Kasumi-1 (cell line): ENCODE measurements around the gene HK1.
A peak's percentile ranks its signal among the peaks of the same experiment; 100 is the strongest.

ENCODE experiments used
- DNase-seq, 2 experiments: peaks; one replicate each; lab custom pipeline; 2025; lab: John Stamatoyannopoulos, UW

The HK1 gene

DNA sequence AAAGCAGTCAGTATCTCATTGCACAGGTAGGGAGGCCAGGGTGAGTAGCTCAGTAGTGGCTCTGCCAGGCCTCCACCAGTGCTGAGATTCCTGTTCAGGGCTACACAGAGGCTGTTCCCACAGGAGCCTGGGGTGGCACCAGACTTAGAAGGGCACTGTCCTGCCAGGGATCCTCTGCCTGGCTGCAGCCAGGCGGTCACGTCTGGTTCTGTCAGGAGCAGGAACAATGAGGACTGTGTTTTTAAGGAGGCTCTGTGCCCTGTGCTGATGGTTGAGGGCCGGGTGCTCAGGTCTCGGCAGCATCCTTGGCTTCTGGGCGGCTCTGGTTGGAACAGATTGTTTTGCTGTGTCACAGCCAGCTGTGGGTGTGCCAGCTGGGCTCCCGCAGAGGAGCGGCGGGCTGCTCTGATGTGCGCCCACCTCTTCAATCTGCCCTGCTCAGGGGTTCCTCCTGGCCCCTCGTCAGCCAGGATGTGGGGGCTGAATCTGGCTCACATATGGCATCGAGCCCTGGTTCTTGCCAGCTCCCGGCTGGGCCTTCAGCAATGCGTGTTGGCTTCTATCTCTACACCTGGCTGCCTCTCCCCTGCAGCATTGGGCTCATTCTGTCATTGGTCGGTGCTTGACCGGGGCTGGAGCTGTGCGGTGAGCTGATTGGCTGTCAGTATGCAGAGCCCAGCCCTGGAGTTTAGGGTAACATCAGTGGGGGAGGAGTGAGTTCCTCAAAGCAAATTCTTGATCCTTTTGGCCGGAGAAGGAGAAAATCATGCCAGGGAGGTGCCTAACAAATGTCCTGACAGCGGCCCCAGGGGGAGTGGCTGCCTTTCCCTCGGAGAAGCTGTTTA, 97.2 kb downstream of the HK1 start:
- no peak for DNase-seq

DNA sequence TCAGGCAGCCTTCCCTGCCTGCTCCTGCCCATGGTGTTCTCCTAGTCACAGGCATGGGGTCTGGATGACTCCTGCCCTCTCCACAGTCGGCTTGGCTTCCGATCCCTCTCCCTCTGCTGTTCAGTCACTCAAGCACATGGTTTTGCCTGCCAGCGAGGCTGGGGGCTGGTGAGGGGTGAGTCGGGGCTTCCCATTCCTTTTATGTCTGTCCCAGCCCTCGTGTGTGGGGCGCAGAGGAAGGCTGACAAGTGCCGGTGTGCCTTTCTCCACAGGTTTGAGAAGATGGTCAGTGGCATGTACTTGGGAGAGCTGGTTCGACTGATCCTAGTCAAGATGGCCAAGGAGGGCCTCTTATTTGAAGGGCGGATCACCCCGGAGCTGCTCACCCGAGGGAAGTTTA, 98.4 kb downstream of the HK1 start:
- DNase-seq, result no peak

GRCh38 chr10:69377191-69377590, 98.9 kb downstream of the HK1 start:
- DNase-seq, result no peak

DNA sequence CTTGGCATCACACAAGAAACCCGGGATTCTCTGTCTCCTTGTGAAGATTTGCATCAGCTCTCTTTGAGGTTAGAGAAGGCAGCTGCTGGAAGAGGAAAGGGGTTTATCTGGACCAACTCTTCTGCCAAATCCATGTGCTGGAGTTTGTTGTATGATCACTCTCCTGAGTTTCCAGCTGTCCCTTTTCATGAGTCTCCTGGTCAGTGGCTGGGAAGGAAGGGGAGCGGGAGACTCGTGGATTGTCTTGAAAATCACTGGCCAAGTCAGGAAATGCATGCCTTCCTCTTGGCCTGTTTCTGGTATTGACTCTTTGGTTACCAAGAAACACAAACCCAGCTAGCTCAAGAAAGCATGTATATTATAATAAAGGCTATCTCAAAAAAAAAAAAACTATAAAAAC, 99.6 kb downstream of the HK1 start:
- no peak for DNase-seq

DNA sequence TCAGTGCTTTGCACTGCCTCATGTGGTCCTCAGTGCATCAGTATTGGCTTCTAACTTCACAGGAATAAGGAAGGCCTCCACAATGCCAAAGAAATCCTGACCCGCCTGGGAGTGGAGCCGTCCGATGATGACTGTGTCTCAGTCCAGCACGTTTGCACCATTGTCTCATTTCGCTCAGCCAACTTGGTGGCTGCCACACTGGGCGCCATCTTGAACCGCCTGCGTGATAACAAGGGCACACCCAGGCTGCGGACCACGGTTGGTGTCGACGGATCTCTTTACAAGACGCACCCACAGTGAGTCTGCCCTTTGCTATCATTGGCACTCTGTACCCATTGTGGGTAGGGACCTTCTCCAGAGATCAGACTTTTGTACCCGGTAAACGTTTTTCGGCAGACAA, 101.5 kb downstream of the HK1 start:
- no peak for DNase-seq

GRCh38 chr10:69382382-69383117, 104.3 kb downstream of the HK1 start:
- DNase-seq, result no peak

GRCh38 chr10:69383558-69383957, 105.3 kb downstream of the HK1 start:
- no peak for DNase-seq

- no peak for DNase-seq
Observed at GRCh38 chr10:69384320-69384719, 106.0 kb downstream of the HK1 start.

DNA sequence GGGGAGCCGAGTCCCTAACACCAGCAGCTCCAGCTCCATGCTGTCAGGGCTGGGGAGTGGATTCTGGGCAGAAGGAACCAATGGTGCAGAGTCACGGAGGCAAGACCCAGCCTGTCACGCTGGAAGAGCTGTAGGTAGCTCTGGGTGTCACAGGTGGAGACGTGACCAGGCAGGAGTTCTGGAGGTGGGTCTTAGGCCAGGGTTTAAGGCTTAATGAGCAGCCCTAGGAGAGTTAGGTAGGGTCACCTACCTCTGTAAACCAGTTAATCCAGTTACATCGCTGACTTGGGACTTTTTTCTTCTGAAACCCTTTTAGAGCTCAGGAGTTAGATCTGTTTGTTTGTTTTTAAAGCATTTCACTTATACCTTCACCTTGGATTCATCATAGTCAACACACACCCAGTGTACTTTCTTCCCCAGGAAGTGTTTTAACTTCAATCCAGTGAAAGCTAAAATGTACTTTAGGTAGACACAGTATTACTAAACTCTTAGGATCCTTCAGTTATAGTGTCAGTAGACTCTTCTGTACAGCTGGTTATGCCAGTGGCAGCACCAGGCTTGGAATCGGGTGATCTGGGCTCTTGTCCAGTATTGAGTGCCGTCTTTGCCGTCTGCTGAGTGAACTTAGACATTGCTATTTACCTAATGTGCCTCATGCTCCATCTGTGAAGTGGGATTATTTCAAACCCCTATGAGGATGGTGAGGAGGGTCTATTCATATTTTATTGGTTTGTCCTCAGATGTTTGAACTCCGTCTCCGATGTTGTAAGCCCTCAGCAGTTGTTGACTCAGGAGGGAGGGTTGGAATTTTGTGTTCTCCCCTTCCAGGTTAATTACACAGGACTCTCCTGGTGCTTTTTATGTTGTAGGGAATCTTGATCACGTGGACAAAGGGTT, 107.4 kb downstream of the HK1 start:
- no peak for DNase-seq

DNA sequence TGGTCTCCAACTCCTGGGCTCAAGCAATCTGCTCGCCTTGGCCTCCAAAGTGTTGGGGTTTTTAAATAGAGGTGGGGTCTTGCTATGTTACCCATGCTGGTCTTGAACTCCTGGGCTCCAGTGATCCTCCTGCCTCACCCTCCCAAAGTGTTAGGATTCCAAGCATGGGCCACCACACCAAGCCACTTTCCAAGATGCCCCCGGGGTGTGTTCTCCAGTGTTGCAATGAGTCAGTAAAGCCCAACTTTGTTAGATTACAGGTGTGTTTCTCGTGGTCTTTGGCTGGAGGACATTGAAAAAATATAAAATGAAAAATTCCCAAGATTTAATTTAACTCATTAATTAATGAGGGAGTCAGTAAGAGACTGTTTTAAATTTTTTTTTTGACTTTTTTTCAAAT, 109.2 kb downstream of the HK1 start:
- no peak for DNase-seq

- DNase-seq, result no peak
Observed at GRCh38 chr10:69388488-69388887, 110.2 kb downstream of the HK1 start.

DNA sequence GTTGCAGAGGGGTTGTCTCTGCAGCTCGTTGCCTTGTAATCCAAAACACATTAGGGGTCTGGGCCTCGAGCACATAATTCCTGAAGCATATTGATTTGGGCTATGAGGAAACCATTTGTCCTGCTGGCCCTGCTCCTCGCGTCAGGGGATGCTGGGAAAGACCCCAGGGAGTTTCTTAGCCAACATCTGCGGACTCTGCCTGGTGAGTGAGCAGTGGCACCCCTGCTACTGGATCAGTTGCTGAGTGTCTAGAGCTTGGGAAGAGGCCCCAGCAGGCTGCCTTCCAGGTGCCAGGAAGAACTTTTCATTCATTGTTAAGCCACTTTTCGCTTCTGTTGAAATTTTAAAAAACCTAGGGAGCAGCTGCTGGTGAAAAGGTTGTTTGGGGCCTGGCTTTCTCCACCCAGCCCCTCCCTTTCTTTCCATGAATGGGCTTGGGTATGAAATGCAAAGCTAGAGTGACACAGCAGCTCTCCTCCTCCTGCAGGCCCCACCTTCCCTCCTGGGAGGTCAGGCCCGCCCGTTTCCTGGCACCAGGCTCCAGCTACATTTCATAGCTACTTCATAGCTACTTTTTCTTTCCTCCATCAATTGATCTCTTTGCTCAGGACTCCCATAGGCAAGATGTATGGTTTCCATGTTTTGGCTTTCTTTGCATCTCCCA, 111.7 kb downstream of the HK1 start:
- peak; percentile 5 to 8 for DNase-seq

- no peak for DNase-seq
Observed at GRCh38 chr10:69391158-69391557, 112.9 kb downstream of the HK1 start.

- DNase-seq, result peak; percentile 92 to 98
Observed at GRCh38 chr10:69392481-69393000, 114.2 kb downstream of the HK1 start.

GRCh38 chr10:69394020-69394419, 115.7 kb downstream of the HK1 start:
- DNase-seq, result no peak

DNA sequence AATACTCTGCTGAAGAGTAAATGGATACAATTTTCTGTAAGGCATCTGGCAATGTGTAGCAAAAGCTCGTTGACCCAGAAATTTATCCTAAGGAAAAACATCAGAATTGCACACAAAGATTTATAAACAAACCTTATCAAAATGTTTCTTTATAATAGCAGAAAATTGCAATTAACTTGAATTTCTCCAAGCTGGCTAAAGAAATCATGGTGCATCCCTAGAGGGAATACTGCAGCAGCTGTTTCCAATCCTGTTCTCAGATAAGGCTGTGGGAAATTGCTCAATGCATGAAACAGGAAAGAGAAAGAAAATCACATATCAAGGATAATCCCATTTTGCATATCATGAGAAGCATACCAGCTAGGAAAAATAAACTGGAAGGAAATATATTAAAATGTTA, 119.7 kb downstream of the HK1 start:
- no peak for DNase-seq

- no peak for DNase-seq
Observed at GRCh38 chr10:69398466-69398865, 120.2 kb downstream of the HK1 start.

DNA sequence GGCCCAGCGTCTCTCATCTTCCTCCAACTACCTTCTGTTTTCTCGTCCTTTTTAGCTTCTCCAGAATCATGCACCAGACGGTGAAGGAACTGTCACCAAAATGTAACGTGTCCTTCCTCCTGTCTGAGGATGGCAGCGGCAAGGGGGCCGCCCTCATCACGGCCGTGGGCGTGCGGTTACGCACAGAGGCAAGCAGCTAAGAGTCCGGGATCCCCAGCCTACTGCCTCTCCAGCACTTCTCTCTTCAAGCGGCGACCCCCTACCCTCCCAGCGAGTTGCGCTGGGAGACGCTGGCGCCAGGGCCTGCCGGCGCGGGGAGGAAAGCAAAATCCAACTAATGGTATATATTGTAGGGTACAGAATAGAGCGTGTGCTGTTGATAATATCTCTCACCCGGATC, 122.6 kb downstream of the HK1 start:
- no peak for DNase-seq

DNA sequence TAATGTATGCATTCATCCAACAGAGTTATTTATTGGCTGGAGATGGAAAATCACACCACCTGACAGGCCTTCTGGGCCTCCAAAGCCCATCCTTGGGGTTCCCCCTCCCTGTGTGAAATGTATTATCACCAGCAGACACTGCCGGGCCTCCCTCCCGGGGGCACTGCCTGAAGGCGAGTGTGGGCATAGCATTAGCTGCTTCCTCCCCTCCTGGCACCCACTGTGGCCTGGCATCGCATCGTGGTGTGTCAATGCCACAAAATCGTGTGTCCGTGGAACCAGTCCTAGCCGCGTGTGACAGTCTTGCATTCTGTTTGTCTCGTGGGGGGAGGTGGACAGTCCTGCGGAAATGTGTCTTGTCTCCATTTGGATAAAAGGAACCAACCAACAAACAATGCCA, 123.1 kb downstream of the HK1 start:
- DNase-seq, result no peak

GRCh38 chr10:69402386-69402785, 124.1 kb downstream of the HK1 start:
- DNase-seq, result no peak

DNA sequence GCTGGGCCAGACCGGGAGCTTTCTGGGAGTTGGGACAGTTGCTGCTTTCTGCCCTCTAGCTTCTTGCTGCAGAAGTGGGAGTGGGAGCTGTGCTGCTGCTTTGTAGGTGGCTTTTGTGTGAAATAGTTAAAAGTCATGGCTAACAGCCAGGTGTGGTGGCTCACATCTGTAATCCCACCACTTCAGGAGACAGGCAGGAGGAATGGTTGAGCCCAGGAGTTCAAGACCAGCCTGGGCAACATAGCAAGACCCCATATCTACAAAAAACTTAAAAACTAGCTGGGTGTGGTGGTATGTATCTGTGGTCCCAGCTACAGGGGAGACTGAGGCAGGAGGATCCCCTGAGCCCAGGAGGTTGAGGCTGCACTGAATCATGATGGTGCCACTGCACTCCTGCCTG, 124.8 kb downstream of the HK1 start:
- DNase-seq, result no peak

- DNase-seq, result no peak
Observed at GRCh38 chr10:69403519-69403918, 125.2 kb downstream of the HK1 start.
